ENCODE data around the gene DLG5. TPM values are rescaled to one million over a fixed set of nuclear protein-coding genes. Genes with fewer than 3 reads are reported as not detected.

DLG5 gene
- total RNA-seq, 1 donor from 2014 or later: 64.5 TPM

DNA sequence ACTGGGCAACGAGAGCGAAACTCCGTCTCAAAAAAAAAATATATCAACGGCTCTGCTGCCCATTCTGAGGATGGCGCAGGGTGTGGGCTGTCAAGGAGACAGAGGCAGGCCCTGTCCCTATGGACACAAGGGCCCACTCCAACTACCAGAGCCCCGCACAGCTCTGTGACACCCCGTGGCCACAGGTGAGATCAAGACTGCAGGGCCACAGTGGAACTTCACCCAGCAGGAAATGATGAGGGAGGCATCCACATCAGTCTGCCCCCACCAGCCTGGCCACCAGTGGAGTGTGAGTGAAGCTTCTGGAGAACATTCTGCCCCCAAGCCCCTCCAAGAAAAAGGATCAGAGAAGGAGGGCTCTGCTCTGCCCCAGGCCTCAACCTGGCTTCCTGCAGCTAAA lies 136.7 kb downstream of the DLG5 start:
- H3K4me3 Mint-ChIP-seq (ENCODE audit: unreplicated experiment): no peak overlapping the region
- no peak for DNase-seq (ENCODE audit: low spot score)
- H3K36me3 Mint-ChIP-seq (ENCODE audit: low read depth, unreplicated experiment): peaks cover 42% of the 10 kb centered on the region
- TF ChIP-seq, protein P1, sequence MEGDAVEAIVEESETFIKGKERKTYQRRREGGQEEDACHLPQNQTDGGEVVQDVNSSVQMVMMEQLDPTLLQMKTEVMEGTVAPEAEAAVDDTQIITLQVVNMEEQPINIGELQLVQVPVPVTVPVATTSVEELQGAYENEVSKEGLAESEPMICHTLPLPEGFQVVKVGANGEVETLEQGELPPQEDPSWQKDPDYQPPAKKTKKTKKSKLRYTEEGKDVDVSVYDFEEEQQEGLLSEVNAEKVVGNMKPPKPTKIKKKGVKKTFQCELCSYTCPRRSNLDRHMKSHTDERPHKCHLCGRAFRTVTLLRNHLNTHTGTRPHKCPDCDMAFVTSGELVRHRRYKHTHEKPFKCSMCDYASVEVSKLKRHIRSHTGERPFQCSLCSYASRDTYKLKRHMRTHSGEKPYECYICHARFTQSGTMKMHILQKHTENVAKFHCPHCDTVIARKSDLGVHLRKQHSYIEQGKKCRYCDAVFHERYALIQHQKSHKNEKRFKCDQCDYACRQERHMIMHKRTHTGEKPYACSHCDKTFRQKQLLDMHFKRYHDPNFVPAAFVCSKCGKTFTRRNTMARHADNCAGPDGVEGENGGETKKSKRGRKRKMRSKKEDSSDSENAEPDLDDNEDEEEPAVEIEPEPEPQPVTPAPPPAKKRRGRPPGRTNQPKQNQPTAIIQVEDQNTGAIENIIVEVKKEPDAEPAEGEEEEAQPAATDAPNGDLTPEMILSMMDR (IDR thresholded peaks at IDR 0.05; ENCODE audit: unreplicated experiment): no peak
- H3K27me3 Mint-ChIP-seq (ENCODE audit: unreplicated experiment): peaks cover 5% of the 10 kb centered on the region
- peaks cover 15% of the 10 kb centered on the region for H3K4me1 Mint-ChIP-seq (ENCODE audit: unreplicated experiment)
- no peaks in the 10 kb centered on the region for H3K9me3 Mint-ChIP-seq (ENCODE audit: unreplicated experiment)
- no peak overlapping the region for H3K27ac Mint-ChIP-seq (ENCODE audit: unreplicated experiment)

DNA sequence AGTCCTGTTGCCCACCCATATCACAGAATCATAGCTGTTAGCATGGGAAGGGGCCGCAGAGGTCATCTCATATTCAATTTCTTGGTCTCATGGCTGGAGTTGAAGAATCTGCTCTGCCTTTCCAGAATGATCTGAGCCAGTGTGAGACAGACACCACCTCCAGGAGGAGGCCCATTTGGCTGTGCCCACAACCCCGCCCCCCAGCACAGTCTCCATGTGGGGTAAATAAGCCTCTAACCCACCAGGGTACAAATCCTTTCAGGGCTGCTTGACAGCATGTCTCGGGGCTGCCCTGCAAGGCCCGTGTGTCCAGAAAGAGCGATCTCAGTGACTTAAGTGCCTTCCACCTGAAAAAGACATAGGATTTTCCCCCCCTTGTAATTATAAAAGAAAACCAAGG lies 137.5 kb downstream of the DLG5 start:
- H3K27ac Mint-ChIP-seq (ENCODE audit: unreplicated experiment): no peak overlapping the region
- peaks cover 39% of the 10 kb centered on the region for H3K36me3 Mint-ChIP-seq (ENCODE audit: low read depth, unreplicated experiment)
- peaks cover 15% of the 10 kb centered on the region for H3K4me1 Mint-ChIP-seq (ENCODE audit: unreplicated experiment)
- no peak for DNase-seq (ENCODE audit: low spot score)
- H3K4me3 Mint-ChIP-seq (ENCODE audit: unreplicated experiment): no peak overlapping the region
- no peaks in the 10 kb centered on the region for H3K9me3 Mint-ChIP-seq (ENCODE audit: unreplicated experiment)
- TF ChIP-seq, protein P1 (IDR thresholded peaks at IDR 0.05; ENCODE audit: unreplicated experiment): no peak
- peaks cover 5% of the 10 kb centered on the region for H3K27me3 Mint-ChIP-seq (ENCODE audit: unreplicated experiment)

DNA sequence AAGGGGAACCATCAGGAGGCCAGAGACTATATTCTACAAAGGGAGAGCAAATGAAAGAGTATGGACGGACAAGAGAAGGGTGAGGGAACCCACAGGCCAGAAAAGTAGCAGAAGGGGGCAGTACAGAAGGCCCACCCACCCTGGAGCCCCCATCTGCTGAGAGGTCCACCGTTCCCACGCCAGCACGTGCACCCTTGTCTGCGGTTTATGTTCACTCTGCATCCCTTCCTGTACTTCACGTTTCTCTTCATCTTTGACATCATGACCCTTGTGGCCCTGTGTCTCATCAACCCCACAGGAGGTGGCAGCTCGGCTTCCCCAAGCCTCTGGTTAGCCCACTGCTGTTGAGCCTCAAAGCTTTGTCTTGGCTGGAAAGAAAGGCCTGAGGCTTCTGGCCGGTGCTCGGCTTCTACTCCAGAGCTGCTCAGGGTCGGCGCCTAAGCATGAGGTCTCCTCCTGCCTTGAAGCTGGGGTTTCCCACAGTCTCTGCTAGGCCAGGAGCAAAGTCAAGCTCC lies 138.0 kb downstream of the DLG5 start:
- H3K4me1 Mint-ChIP-seq (ENCODE audit: unreplicated experiment): peaks cover 15% of the 10 kb centered on the region
- no peak overlapping the region for H3K27ac Mint-ChIP-seq (ENCODE audit: unreplicated experiment)
- TF ChIP-seq, protein P1 (IDR thresholded peaks at IDR 0.05; ENCODE audit: unreplicated experiment): no peak
- no peak for DNase-seq (ENCODE audit: low spot score)
- peaks cover 5% of the 10 kb centered on the region for H3K27me3 Mint-ChIP-seq (ENCODE audit: unreplicated experiment)
- no peak overlapping the region for H3K4me3 Mint-ChIP-seq (ENCODE audit: unreplicated experiment)
- peaks cover 39% of the 10 kb centered on the region for H3K36me3 Mint-ChIP-seq (ENCODE audit: low read depth, unreplicated experiment)
- H3K9me3 Mint-ChIP-seq (ENCODE audit: unreplicated experiment): no peaks in the 10 kb centered on the region

DNA sequence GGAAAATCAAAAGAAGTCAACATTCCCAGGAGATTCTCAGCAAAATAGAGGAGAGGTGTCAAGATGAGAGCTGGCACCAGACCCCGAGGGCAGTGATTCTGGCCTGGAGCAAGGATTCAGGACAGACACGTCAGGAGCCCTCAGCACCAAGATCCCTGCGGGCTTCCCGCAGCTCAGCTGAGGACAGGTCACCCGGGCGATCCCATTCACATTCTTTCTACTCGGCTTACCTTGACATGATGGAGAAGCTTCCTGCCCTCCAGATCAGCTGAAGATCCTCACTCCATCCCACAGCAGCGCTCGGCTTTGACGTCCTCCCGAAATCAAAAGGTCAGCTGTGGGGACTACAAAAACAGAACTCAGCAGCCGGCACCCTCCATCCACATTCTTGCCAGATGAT lies 139.1 kb downstream of the DLG5 start:
- TF ChIP-seq, protein P1 (IDR thresholded peaks at IDR 0.05; ENCODE audit: unreplicated experiment): no peak
- peaks cover 3% of the 10 kb centered on the region for H3K27me3 Mint-ChIP-seq (ENCODE audit: unreplicated experiment)
- H3K4me1 Mint-ChIP-seq (ENCODE audit: unreplicated experiment): peaks cover 15% of the 10 kb centered on the region
- H3K9me3 Mint-ChIP-seq (ENCODE audit: unreplicated experiment): no peaks in the 10 kb centered on the region
- peak overlapping the region; percentile 36 for H3K27ac Mint-ChIP-seq (ENCODE audit: unreplicated experiment)
- no peak overlapping the region for H3K4me3 Mint-ChIP-seq (ENCODE audit: unreplicated experiment)
- H3K36me3 Mint-ChIP-seq (ENCODE audit: low read depth, unreplicated experiment): peaks cover 33% of the 10 kb centered on the region
- no peak for DNase-seq (ENCODE audit: low spot score)

DNA sequence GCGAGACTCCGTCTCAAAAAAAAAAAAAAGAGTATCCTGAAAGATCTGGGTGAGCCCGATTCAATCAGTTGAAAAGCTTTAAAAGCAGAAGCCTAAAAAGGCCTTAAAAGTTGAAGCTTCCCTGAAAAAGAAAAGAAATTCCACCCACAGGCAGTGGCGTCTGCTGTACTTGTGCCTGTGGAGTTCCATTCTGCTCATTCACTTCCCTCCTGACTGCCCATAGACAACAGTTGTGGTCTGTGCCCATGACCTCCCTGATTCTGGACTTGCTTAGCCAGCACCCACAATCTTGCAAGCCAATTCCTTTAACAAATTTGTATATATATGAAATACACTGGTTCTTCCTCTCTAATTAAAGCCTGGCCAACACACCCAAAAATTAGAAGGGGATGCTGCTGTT lies 141.7 kb downstream of the DLG5 start:
- no peak overlapping the region for H3K4me3 Mint-ChIP-seq (ENCODE audit: unreplicated experiment)
- no peak overlapping the region for H3K27ac Mint-ChIP-seq (ENCODE audit: unreplicated experiment)
- no peak for DNase-seq (ENCODE audit: low spot score)
- peaks cover 15% of the 10 kb centered on the region for H3K4me1 Mint-ChIP-seq (ENCODE audit: unreplicated experiment)
- TF ChIP-seq, protein P1 (IDR thresholded peaks at IDR 0.05; ENCODE audit: unreplicated experiment): no peak
- H3K36me3 Mint-ChIP-seq (ENCODE audit: low read depth, unreplicated experiment): peaks cover 40% of the 10 kb centered on the region
- no peaks in the 10 kb centered on the region for H3K9me3 Mint-ChIP-seq (ENCODE audit: unreplicated experiment)
- H3K27me3 Mint-ChIP-seq (ENCODE audit: unreplicated experiment): peaks cover 8% of the 10 kb centered on the region

All from endothelial cell (in vitro differentiated cells).